Measurements from ENCODE around the gene MRGPRG.
"Not testable (repeated sequence)": the region's sequence is repeated elsewhere in the genome, so short reads cannot be mapped to it uniquely, and the experiment has no call there.

Gene MRGPRG, protein sequence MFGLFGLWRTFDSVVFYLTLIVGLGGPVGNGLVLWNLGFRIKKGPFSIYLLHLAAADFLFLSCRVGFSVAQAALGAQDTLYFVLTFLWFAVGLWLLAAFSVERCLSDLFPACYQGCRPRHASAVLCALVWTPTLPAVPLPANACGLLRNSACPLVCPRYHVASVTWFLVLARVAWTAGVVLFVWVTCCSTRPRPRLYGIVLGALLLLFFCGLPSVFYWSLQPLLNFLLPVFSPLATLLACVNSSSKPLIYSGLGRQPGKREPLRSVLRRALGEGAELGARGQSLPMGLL

DNA sequence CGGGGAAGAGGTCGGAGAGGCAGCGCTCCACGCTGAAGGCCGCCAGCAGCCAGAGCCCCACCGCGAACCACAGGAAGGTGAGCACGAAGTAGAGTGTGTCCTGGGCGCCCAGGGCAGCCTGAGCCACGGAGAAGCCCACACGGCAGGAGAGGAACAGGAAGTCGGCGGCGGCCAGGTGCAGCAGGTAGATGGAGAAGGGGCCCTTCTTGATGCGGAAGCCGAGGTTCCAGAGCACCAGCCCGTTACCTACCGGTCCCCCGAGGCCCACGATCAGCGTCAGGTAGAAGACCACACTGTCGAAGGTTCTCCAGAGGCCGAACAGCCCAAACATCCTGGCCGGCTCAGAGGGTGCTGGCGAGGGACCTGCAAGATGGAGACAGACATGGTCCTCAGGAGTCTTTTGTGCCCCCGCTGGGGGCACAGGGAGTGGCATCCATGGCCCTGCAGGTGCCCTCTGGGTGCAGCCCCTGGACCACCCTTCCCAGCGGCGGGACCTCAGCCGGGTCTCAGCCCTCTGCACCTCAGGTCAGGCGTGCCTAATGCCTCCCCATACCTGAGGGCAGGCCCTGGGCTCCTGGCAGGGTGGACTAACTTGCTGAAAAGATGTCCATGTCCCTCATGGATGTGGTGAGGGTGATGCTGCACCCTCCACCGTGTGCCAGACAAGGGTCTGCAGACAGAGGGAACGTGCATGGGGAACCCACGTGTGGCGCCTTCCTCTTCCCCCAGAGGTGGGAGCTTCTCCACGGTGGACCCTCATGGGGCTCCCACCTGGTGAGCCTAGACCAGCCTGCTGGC, at the start of gene MRGPRG:
TSS of gene MRGPRG (minus strand) at position 331 of the 798 bp plus-strand sequence. CDS start at position 331, 0 bp downstream.
- Mint-ChIP-seq H3K4me3 (no peak within 1 kb of the TSS), H3K4me1 (peaks cover 22% of the 10 kb centered on the region), H3K27me3 (peaks cover 35% of the 10 kb centered on the region), H3K9me3 (no peaks in the 10 kb centered on the region), H3K27ac (peak within 1 kb of the TSS in 1 of 2 donors; percentile 15)
- ATAC-seq: no peak
- DNase-seq: no peak

DNA sequence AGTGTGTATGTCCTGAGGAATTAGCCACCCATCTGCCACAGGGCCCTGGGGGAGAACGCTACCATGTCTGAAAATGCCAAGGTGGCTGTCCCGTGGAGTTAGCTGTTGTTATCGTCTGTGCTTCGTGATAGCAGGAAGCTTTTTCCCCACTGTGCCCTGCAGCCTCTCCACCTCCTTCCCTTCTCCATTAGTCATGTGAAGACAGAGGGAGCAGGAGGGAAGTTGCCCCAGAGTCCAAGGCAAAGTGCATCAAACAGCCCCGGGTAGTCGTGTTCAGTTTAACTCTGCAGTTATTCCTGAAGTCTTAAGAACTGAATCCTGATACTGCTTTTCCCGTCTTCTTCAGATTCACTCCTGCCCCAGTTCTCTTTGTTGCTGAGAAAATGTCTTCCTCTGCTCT, 43.9 kb upstream of the MRGPRG start:
- not testable (repeated sequence) for H3K4me3 Mint-ChIP-seq, ATAC-seq, H3K9me3 Mint-ChIP-seq, H3K27ac Mint-ChIP-seq, DNase-seq, H3K4me1 Mint-ChIP-seq, H3K27me3 Mint-ChIP-seq

DNA sequence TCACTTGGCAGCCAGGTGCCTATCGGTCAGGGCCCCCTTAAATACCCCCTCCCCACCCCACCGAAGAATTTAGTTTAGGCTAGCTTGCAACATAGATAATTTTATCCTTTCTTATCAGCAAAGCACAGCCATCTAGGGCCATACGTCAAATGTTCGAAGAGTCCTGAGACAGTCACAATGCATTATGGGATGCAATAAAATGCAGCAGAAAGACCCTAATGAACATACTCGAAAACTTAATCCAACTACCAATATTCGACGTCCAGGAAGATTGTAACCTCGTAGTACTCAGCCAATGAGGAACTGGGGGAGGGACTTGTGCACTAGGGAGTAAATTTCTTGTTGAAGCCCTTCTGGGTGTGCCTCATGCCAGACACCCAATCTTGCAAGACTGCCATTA, 43.2 kb upstream of the MRGPRG start:
- not testable (repeated sequence) for H3K27me3 Mint-ChIP-seq, ATAC-seq, H3K4me3 Mint-ChIP-seq, H3K27ac Mint-ChIP-seq, DNase-seq, H3K4me1 Mint-ChIP-seq, H3K9me3 Mint-ChIP-seq

DNA sequence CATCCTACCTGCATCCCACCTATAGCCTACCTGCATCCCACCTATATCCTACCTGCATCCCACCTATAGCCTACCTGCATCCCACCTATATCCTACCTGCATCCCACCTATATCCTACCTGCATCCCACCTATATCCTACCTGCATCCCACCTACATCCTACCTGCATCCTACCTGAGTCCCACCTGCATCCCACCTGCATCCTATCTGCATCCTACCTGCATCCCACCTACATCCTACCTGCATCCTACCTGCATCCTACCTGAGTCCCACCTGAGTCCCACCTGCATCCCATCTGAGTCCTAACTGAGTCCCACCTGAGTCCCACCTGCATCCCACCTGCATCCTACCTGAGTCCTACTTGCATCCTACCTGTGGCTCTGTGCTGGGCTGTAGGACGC, 38.9 kb upstream of the MRGPRG start:
- not testable (repeated sequence) for ATAC-seq, H3K4me1 Mint-ChIP-seq, H3K27me3 Mint-ChIP-seq, H3K4me3 Mint-ChIP-seq, H3K27ac Mint-ChIP-seq, DNase-seq, H3K9me3 Mint-ChIP-seq

GRCh38 chr11:3255241-3255640, 36.6 kb upstream of the MRGPRG start:
- not testable (repeated sequence) for H3K9me3 Mint-ChIP-seq, H3K4me3 Mint-ChIP-seq, ATAC-seq, H3K27me3 Mint-ChIP-seq, H3K27ac Mint-ChIP-seq, H3K4me1 Mint-ChIP-seq, DNase-seq

DNA sequence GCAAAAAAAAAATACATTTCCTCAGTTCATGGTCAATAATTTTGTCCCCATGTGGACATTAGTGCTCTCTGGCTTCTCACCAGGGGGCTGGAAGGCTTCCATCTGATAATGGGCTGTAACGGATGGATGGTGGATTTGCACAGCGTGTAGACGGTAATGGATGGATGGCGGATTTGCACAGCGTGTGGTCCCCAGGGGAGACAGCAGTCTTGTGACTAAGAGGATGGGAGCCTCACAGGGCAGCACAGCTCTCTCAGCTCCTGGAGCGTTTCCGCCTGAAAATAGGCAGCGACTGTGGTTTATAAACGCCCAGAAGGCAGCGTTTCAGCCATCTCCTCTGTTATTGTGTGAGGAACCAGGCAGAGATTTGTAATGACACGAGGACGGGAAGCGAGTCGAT, 36.2 kb upstream of the MRGPRG start:
- H3K27me3 Mint-ChIP-seq, ATAC-seq, H3K9me3 Mint-ChIP-seq, DNase-seq, H3K4me3 Mint-ChIP-seq, H3K27ac Mint-ChIP-seq, H3K4me1 Mint-ChIP-seq: not testable (repeated sequence)

- H3K4me3 Mint-ChIP-seq: no peak overlapping the region
- no peak for ATAC-seq
- H3K27me3 Mint-ChIP-seq: peaks cover 7% of the 10 kb centered on the region
- H3K27ac Mint-ChIP-seq: no peak overlapping the region
- no peak for DNase-seq
- H3K4me1 Mint-ChIP-seq: no peaks in the 10 kb centered on the region
- no peaks in the 10 kb centered on the region for H3K9me3 Mint-ChIP-seq
These were observed 26.5 kb upstream of the MRGPRG start for GRCh38 chr11:3245071-3245470.

DNA sequence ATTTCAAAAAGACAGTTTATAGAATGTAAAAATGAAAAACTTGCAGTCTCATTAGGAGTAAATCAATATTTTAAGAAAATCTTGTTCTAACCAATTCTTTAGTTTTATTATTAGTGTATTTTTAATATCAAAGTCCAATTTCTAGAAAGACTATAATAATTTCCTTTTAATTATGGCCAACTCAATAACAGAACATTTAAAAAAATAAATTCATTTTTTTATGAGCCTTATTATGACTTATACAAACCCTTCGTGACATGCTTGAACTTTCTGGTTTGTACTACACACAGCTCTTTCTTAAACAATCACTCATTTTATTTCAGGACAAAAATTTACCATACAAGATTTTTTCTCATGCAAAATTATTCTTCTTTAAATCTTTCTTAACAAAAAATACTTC, 25.3 kb upstream of the MRGPRG start:
- Mint-ChIP-seq H3K4me1 (no peaks in the 10 kb centered on the region), H3K27ac (no peak overlapping the region), H3K9me3 (no peaks in the 10 kb centered on the region), H3K27me3 (peaks cover 7% of the 10 kb centered on the region), H3K4me3 (no peak overlapping the region)
- DNase-seq (no peak), ATAC-seq (no peak)

DNA sequence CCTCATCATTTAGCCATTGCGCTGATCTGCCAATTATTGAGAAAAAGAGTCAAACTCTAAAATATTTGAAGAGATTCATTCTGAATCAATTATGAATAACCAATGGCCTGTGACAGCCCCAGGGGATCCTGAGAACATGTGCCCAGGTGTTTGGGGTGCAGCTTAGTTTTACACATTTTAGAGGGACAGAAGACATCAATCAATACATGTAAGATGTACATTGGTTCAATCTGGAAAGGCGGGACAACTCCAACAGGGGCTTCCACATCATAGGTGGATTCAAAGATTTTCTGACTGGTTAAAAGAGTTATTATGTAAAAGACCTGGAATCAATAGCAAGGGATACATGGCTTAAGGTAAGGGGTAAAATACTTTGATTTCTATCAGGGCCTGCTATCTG, 18.5 kb upstream of the MRGPRG start:
- ATAC-seq (no peak), DNase-seq (no peak)
- no peaks in the 10 kb centered on the region for H3K27me3 Mint-ChIP-seq
- no peaks in the 10 kb centered on the region for H3K9me3 Mint-ChIP-seq
- no peaks in the 10 kb centered on the region for H3K4me1 Mint-ChIP-seq
- no peak overlapping the region for H3K4me3 Mint-ChIP-seq
- H3K27ac Mint-ChIP-seq: no peak overlapping the region

DNA sequence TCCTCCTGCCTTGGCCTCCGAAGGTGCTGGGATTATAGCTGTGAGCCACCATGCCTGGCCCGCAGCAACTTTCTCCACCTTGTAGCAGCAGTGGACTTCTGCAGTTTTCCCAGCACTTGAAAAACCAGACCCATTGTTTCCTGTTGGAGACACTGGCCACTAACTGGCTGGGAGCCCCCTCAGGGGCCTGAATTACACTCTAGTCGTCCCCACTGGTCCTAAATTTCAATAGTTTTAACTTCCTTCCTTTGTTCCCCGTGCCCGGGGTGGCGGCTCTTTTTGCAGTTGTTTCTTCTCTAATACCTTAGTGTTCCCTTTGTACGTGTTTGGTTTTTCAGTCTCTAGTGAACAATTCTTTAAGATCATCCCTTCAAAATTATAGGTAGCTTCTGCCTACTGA, 16.2 kb upstream of the MRGPRG start:
- Mint-ChIP-seq H3K4me1 (no peaks in the 10 kb centered on the region), H3K4me3 (no peak overlapping the region), H3K9me3 (no peaks in the 10 kb centered on the region), H3K27ac (no peak overlapping the region), H3K27me3 (no peaks in the 10 kb centered on the region)
- no peak for DNase-seq
- no peak for ATAC-seq

- Mint-ChIP-seq H3K27me3 (peaks cover 2% of the 10 kb centered on the region), H3K4me3 (no peak overlapping the region), H3K9me3 (no peaks in the 10 kb centered on the region), H3K27ac (no peak overlapping the region), H3K4me1 (no peaks in the 10 kb centered on the region)
- DNase-seq (no peak), ATAC-seq (no peak)
These were observed 14.3 kb upstream of the MRGPRG start for GRCh38 chr11:3232956-3233355.

GRCh38 chr11:3231851-3232744, 13.5 kb upstream of the MRGPRG start, which contains the start of gene MRGPRE:
Gene MRGPRE (minus strand): TSS chr11:3232417. CDS start chr11:3228799, 3,618 bp downstream.
- no peaks in the 10 kb centered on the region for H3K4me1 Mint-ChIP-seq
- H3K27me3 Mint-ChIP-seq: peaks cover 7% of the 10 kb centered on the region
- DNase-seq (no peak), ATAC-seq (no peak)
- peak within 1 kb of the TSS in 1 of 2 donors; percentile 76 for H3K27ac Mint-ChIP-seq
- H3K4me3 Mint-ChIP-seq: no peak within 1 kb of the TSS
- no peaks in the 10 kb centered on the region for H3K9me3 Mint-ChIP-seq

GRCh38 chr11:3231550-3231850, 12.9 kb upstream of the MRGPRG start:
- peak overlapping the region in 1 of 2 donors; percentile 76 for H3K27ac Mint-ChIP-seq
- H3K27me3 Mint-ChIP-seq: peaks cover 7% of the 10 kb centered on the region
- ATAC-seq: no peak
- no peaks in the 10 kb centered on the region for H3K4me1 Mint-ChIP-seq
- DNase-seq: no peak
- no peak overlapping the region for H3K4me3 Mint-ChIP-seq
- no peaks in the 10 kb centered on the region for H3K9me3 Mint-ChIP-seq

GRCh38 chr11:3230636-3231549, 12.3 kb upstream of the MRGPRG start:
- DNase-seq: no peak
- Mint-ChIP-seq H3K27me3 (peaks cover 7% of the 10 kb centered on the region), H3K4me3 (no peak overlapping the region), H3K9me3 (no peaks in the 10 kb centered on the region), H3K27ac (no peak overlapping the region), H3K4me1 (no peaks in the 10 kb centered on the region)
- ATAC-seq: peak; percentile 38

Data from stimulated activated naive CD8-positive, alpha-beta T cell treated with anti-CD3 and anti-CD28 coated beads, Interleukin-15, amount 100 ng/mL, for 72 hours (primary cell).